Astrocyte (in vitro differentiated cells and primary cell): ENCODE results near the gene RTTN. TPM values are rescaled to one million over a fixed set of nuclear protein-coding genes. Genes with fewer than 3 reads are reported as not detected.
A peak's percentile ranks its signal among the peaks of the same experiment; 100 is the strongest.

Source experiments
- DNase-seq: peaks from one replicate; pipeline ENCODE4 v3.0.0-alpha.2; 2010; ENCODE audit warnings: low read depth
- FAIRE-seq: peaks from 2 replicates; lab custom pipeline; 2011; peaks lifted over from hg19 to GRCh38; lab: Jason Lieb, UNC
- H2AFZ ChIP-seq: 2 replicates; pipeline ENCODE4 v1.6.0; 2012; ENCODE audit warnings: low read depth, low read length, inconsistent platforms
- H3K27ac ChIP-seq: 2 replicates; pipeline ENCODE4 v1.5.1; 2011; ENCODE audit warnings: low read depth, low read length, inconsistent platforms
- H3K27me3 ChIP-seq: 2 replicates; pipeline ENCODE4 v1.6.0; 2011; ENCODE audit warnings: low read length, inconsistent platforms; ENCODE audit not compliant: insufficient read depth
- H3K36me3 ChIP-seq: 2 replicates; pipeline ENCODE4 v1.5.1; 2011; ENCODE audit warnings: low read length, inconsistent platforms; ENCODE audit not compliant: insufficient read depth
- H3K4me1 ChIP-seq: 2 replicates; pipeline ENCODE4 v1.5.1; 2011; ENCODE audit warnings: low read length, inconsistent platforms; ENCODE audit not compliant: insufficient read depth
- H3K4me2 ChIP-seq: 2 replicates; pipeline ENCODE4 v1.6.0; 2012; ENCODE audit warnings: low read length, inconsistent platforms
- H3K4me3 ChIP-seq: 2 replicates; pipeline ENCODE4 v1.5.1; 2011; ENCODE audit warnings: low read depth, mild to moderate bottlenecking, low read length, inconsistent platforms; ENCODE audit not compliant: insufficient read depth
- H3K79me2 ChIP-seq: 2 replicates; pipeline ENCODE4 v1.6.0; 2012; ENCODE audit warnings: mild to moderate bottlenecking, low read length, inconsistent platforms; ENCODE audit not compliant: insufficient read depth
- H3K9ac ChIP-seq: 2 replicates; pipeline ENCODE4 v1.6.0; 2012; ENCODE audit warnings: mild to moderate bottlenecking, low read length, inconsistent platforms
- H3K9me3 ChIP-seq: 2 replicates; pipeline ENCODE4 v1.5.1; 2012; ENCODE audit warnings: low read depth, mild to moderate bottlenecking, low read length, inconsistent platforms; ENCODE audit not compliant: insufficient read depth
- H4K20me1 ChIP-seq: 2 replicates; pipeline ENCODE4 v1.6.0; 2012; ENCODE audit warnings: low read length, inconsistent platforms; ENCODE audit not compliant: insufficient read depth
- H3K27ac Mint-ChIP-seq: one replicate; pipeline ENCODE4 v1.8.0; 2021; ENCODE audit warnings: mild to moderate bottlenecking, mixed read lengths; ENCODE audit not compliant: unreplicated experiment
- H3K27me3 Mint-ChIP-seq: one replicate; pipeline ENCODE4 v1.8.0; 2021; ENCODE audit warnings: low read depth, mixed read lengths; ENCODE audit not compliant: unreplicated experiment
- H3K36me3 Mint-ChIP-seq: one replicate; pipeline ENCODE4 v1.8.0; 2021; ENCODE audit warnings: low read depth, mixed read lengths; ENCODE audit not compliant: unreplicated experiment
- H3K4me1 Mint-ChIP-seq: one replicate; pipeline ENCODE4 v1.8.0; 2021; ENCODE audit warnings: low read depth, mixed read lengths; ENCODE audit not compliant: unreplicated experiment
- H3K4me3 Mint-ChIP-seq: one replicate; pipeline ENCODE4 v1.8.0; 2021; ENCODE audit warnings: mild to moderate bottlenecking, moderate library complexity, mixed read lengths; ENCODE audit not compliant: unreplicated experiment
- H3K9me3 Mint-ChIP-seq: one replicate; pipeline ENCODE4 v1.8.0; 2021; ENCODE audit warnings: mild to moderate bottlenecking, mixed read lengths; ENCODE audit not compliant: unreplicated experiment
- EZH2 ChIP-seq: IDR thresholded peaks from 2 replicates; pipeline ENCODE4 v1.6.1; 2012; ENCODE audit warnings: mild to moderate bottlenecking, low read length, inconsistent platforms; ENCODE audit not compliant: insufficient read depth
- total RNA-seq: library from RNA; stranded (reverse); gene quantifications from 2 replicates; pipeline ENCODE4 v1.2.1, GENCODE V29; 2021
- TF ChIP-seq, protein P1 (sequence below): IDR thresholded peaks from 2 replicates; pipeline ENCODE4 v1.5.1; 2011; ENCODE audit warnings: low read depth, mild to moderate bottlenecking, inconsistent platforms, low read length, moderate library complexity; ENCODE audit not compliant: insufficient read depth

The RTTN gene
- total RNA-seq, 1 donor from 2014 or later = 6.3 TPM

DNA sequence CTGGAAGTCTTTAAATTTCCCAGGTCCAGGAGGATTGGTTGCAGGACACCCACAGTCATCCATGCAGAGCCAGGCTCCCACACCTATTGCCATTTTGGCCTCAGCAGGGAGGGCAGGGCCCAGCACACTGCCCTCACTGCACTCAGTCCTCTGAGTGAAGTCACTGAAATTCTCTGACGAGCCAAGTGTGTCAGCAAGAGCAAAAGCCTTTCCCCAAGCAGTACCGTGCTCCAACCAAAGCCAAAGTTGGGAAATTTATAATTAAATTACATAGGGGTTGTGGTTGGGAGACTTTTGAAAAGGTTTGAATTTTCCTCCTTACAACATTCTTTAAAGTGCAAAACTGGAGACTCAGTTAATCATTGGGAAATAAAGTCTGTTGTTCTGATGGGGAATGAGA, 159.3 kb downstream of the RTTN start:
- Histone ChIP-seq H3K4me2 (no peak overlapping the region), H4K20me1 (no peaks in the 10 kb centered on the region), H3K9me3 (no peaks in the 10 kb centered on the region), H3K79me2 (no peaks in the 10 kb centered on the region), H3K9ac (no peak overlapping the region), H3K4me3 (no peak overlapping the region), H2AFZ (no peak overlapping the region), H3K36me3 (no peaks in the 10 kb centered on the region), H3K27ac (peak overlapping the region; percentile 51), H3K4me1 (peaks cover 18% of the 10 kb centered on the region), H3K27me3 (no peaks in the 10 kb centered on the region)
- FAIRE-seq (no peak), DNase-seq (peak; percentile 58)
- no peaks in the 10 kb centered on the region for H3K36me3 Mint-ChIP-seq
- H3K4me3 Mint-ChIP-seq = no peak overlapping the region
- no peaks in the 10 kb centered on the region for H3K27me3 Mint-ChIP-seq
- peaks cover 28% of the 10 kb centered on the region for H3K4me1 Mint-ChIP-seq
- peak overlapping the region; percentile 63 for H3K27ac Mint-ChIP-seq
- TF ChIP-seq EZH2 = no peak
- TF ChIP-seq, protein P1, sequence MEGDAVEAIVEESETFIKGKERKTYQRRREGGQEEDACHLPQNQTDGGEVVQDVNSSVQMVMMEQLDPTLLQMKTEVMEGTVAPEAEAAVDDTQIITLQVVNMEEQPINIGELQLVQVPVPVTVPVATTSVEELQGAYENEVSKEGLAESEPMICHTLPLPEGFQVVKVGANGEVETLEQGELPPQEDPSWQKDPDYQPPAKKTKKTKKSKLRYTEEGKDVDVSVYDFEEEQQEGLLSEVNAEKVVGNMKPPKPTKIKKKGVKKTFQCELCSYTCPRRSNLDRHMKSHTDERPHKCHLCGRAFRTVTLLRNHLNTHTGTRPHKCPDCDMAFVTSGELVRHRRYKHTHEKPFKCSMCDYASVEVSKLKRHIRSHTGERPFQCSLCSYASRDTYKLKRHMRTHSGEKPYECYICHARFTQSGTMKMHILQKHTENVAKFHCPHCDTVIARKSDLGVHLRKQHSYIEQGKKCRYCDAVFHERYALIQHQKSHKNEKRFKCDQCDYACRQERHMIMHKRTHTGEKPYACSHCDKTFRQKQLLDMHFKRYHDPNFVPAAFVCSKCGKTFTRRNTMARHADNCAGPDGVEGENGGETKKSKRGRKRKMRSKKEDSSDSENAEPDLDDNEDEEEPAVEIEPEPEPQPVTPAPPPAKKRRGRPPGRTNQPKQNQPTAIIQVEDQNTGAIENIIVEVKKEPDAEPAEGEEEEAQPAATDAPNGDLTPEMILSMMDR = no peak
- H3K9me3 Mint-ChIP-seq = no peaks in the 10 kb centered on the region

DNA sequence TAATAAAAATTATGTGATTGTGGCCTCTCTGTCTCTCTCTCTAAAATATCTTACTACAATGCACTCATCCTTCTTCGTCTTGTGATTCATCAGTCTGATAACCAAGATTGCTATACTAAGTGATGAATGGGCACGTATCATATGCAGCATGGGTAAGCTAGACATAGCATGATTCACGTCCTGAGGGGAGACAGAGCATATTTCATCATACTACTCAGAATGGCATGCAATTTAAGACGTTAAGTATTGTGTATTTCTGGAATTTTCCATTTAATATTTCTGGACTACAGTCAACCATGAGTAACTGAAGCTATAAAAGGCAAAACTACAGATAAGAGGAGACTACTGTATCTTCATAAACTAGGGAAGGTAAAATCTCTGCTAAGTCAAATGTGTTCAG, 160.9 kb downstream of the RTTN start:
- H3K27ac Mint-ChIP-seq = peak overlapping the region; percentile 93
- Histone ChIP-seq H3K79me2 (no peaks in the 10 kb centered on the region), H3K4me2 (peak overlapping the region; percentile 58), H2AFZ (no peak overlapping the region), H4K20me1 (no peaks in the 10 kb centered on the region), H3K4me1 (peaks cover 18% of the 10 kb centered on the region), H3K9ac (peak overlapping the region; percentile 66), H3K27me3 (no peaks in the 10 kb centered on the region), H3K27ac (peak overlapping the region; percentile 88), H3K36me3 (no peaks in the 10 kb centered on the region), H3K4me3 (peak overlapping the region; percentile 20), H3K9me3 (no peaks in the 10 kb centered on the region)
- peaks cover 28% of the 10 kb centered on the region for H3K4me1 Mint-ChIP-seq
- no peaks in the 10 kb centered on the region for H3K36me3 Mint-ChIP-seq
- TF ChIP-seq EZH2 = no peak
- TF ChIP-seq, protein P1 = no peak
- no peaks in the 10 kb centered on the region for H3K27me3 Mint-ChIP-seq
- DNase-seq (peak; percentile 99), FAIRE-seq (peak; percentile 98)
- H3K9me3 Mint-ChIP-seq = no peaks in the 10 kb centered on the region
- no peak overlapping the region for H3K4me3 Mint-ChIP-seq

DNA sequence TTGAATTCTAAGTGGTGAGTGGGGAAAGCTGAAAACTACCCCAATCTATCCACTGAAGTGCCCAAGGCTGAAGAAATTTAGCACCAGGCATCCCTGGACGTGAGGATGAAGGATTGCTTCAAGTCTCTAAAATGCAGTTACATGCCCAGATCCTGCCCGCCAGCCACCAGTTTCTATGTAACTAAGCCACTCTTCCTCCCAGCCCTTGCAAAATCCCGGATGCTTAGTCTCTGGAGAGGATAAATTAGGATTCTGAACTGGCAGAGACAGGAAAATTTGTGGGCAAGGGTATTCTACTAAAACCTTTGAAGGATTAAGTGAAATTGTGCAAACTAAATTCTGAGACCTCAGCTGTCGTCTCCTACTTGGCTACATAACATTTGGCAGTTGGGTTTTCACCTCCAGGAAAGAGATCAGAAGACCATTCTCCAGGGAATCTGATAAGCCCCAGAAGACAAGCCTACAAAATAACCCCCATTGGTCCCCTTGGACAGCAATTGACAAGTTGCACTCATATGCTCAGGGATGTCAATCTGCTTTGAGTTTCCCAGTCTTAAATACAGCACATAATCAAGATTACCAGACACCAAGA, 163.9 kb downstream of the RTTN start:
- FAIRE-seq (no peak), DNase-seq (no peak)
- Histone ChIP-seq H4K20me1 (no peaks in the 10 kb centered on the region), H3K9me3 (no peaks in the 10 kb centered on the region), H3K4me2 (no peak overlapping the region), H3K27me3 (no peaks in the 10 kb centered on the region), H3K4me1 (peaks cover 14% of the 10 kb centered on the region), H3K79me2 (no peaks in the 10 kb centered on the region), H3K9ac (no peak overlapping the region), H3K36me3 (peaks cover 2% of the 10 kb centered on the region), H3K27ac (no peak overlapping the region), H2AFZ (no peak overlapping the region), H3K4me3 (no peak overlapping the region)
- no peak overlapping the region for H3K4me3 Mint-ChIP-seq
- H3K27ac Mint-ChIP-seq = no peak overlapping the region
- H3K36me3 Mint-ChIP-seq = no peaks in the 10 kb centered on the region
- H3K9me3 Mint-ChIP-seq = no peaks in the 10 kb centered on the region
- TF ChIP-seq EZH2 = no peak
- TF ChIP-seq, protein P1 = no peak
- no peaks in the 10 kb centered on the region for H3K27me3 Mint-ChIP-seq
- H3K4me1 Mint-ChIP-seq = peaks cover 19% of the 10 kb centered on the region
